ENCODE data around the gene TAPBP.

Gene TAPBP

GRCh38 chr6:33259032-33259431 lies 54.8 kb downstream of the TAPBP start:
- Histone ChIP-seq H4K20me1 (ENCODE audit: insufficient read depth, low read length) (no peaks in the 10 kb centered on the region), H3K4me3 (ENCODE audit: low read depth in 1 of 2, low read length in 2 of 2) (no peak overlapping the region), H3K4me2 (ENCODE audit: insufficient read depth, low read length) (no peak overlapping the region), H3K9me3 (ENCODE audit: insufficient read depth, low read length, severe bottlenecking) (no peaks in the 10 kb centered on the region), H3K79me2 (ENCODE audit: insufficient read depth, low read length) (no peaks in the 10 kb centered on the region), H3K36me3 (ENCODE audit: insufficient read depth, low read length) (peaks cover 55% of the 10 kb centered on the region), H3K27ac (ENCODE audit: low read length) (no peak overlapping the region), H3K4me1 (ENCODE audit: insufficient read depth, low read length) (no peaks in the 10 kb centered on the region), H3K9ac (ENCODE audit: low read depth, low read length) (no peak overlapping the region), H2AFZ (ENCODE audit: low read depth, low read length) (no peak overlapping the region), H3K27me3 (ENCODE audit: insufficient read depth, low read length, poor library complexity) (no peaks in the 10 kb centered on the region)
- DNase-seq (no peak), ATAC-seq (ENCODE audit: insufficient read depth, low read depth) (no peak)
- TF ChIP-seq EZH2 (IDR thresholded peaks at IDR 0.05; ENCODE audit: borderline replicate concordance, low read depth, low read length, severe bottlenecking) (no peak), CTCF (IDR thresholded peaks at IDR 0.05; ENCODE audit: borderline replicate concordance, extremely low read depth, low read length, poor library complexity, severe bottlenecking) (no peak)

- H3K4me2 ChIP-seq (ENCODE audit: insufficient read depth, low read length) = no peak overlapping the region
- no peak overlapping the region for H2AFZ ChIP-seq (ENCODE audit: low read depth, low read length)
- H4K20me1 ChIP-seq (ENCODE audit: insufficient read depth, low read length) = no peaks in the 10 kb centered on the region
- peaks cover 14% of the 10 kb centered on the region for H3K79me2 ChIP-seq (ENCODE audit: insufficient read depth, low read length)
- no peak for DNase-seq
- H3K4me3 ChIP-seq (ENCODE audit: low read depth in 1 of 2, low read length in 2 of 2) = no peak overlapping the region
- TF ChIP-seq EZH2 (IDR thresholded peaks at IDR 0.05; ENCODE audit: borderline replicate concordance, low read depth, low read length, severe bottlenecking) = no peak
- no peak for TF ChIP-seq CTCF (IDR thresholded peaks at IDR 0.05; ENCODE audit: borderline replicate concordance, extremely low read depth, low read length, poor library complexity, severe bottlenecking)
- peaks cover 37% of the 10 kb centered on the region for H3K36me3 ChIP-seq (ENCODE audit: insufficient read depth, low read length)
- peaks cover 24% of the 10 kb centered on the region for H3K4me1 ChIP-seq (ENCODE audit: insufficient read depth, low read length)
- no peaks in the 10 kb centered on the region for H3K27me3 ChIP-seq (ENCODE audit: insufficient read depth, low read length, poor library complexity)
- no peaks in the 10 kb centered on the region for H3K9me3 ChIP-seq (ENCODE audit: insufficient read depth, low read length, severe bottlenecking)
- no peak for ATAC-seq (ENCODE audit: insufficient read depth, low read depth)
- no peak overlapping the region for H3K9ac ChIP-seq (ENCODE audit: low read depth, low read length)
- H3K27ac ChIP-seq (ENCODE audit: low read length) = no peak overlapping the region
These were observed 59.3 kb downstream of the TAPBP start for GRCh38 chr6:33254591-33254990.

- no peak overlapping the region for H3K9ac ChIP-seq (ENCODE audit: low read depth, low read length)
- peaks cover 28% of the 10 kb centered on the region for H3K36me3 ChIP-seq (ENCODE audit: insufficient read depth, low read length)
- no peaks in the 10 kb centered on the region for H3K27me3 ChIP-seq (ENCODE audit: insufficient read depth, low read length, poor library complexity)
- peaks cover 14% of the 10 kb centered on the region for H3K79me2 ChIP-seq (ENCODE audit: insufficient read depth, low read length)
- DNase-seq (no peak), ATAC-seq (ENCODE audit: insufficient read depth, low read depth) (no peak)
- peaks cover 38% of the 10 kb centered on the region for H3K4me1 ChIP-seq (ENCODE audit: insufficient read depth, low read length)
- H2AFZ ChIP-seq (ENCODE audit: low read depth, low read length) = no peak overlapping the region
- H4K20me1 ChIP-seq (ENCODE audit: insufficient read depth, low read length) = no peaks in the 10 kb centered on the region
- TF ChIP-seq CTCF (IDR thresholded peaks at IDR 0.05; ENCODE audit: borderline replicate concordance, extremely low read depth, low read length, poor library complexity, severe bottlenecking) (no peak), EZH2 (IDR thresholded peaks at IDR 0.05; ENCODE audit: borderline replicate concordance, low read depth, low read length, severe bottlenecking) (no peak)
- no peaks in the 10 kb centered on the region for H3K9me3 ChIP-seq (ENCODE audit: insufficient read depth, low read length, severe bottlenecking)
- H3K4me3 ChIP-seq (ENCODE audit: low read depth in 1 of 2, low read length in 2 of 2) = no peak overlapping the region
- H3K4me2 ChIP-seq (ENCODE audit: insufficient read depth, low read length) = no peak overlapping the region
- no peak overlapping the region for H3K27ac ChIP-seq (ENCODE audit: low read length)
These were observed 61.1 kb downstream of the TAPBP start for GRCh38 chr6:33252759-33253158.
